ENCODE results near the gene CMC1. TPM values are rescaled to one million over a fixed set of nuclear protein-coding genes. Genes with fewer than 3 reads are reported as not detected.

Gene CMC1
- total RNA-seq, 1 donor from 2014 or later = 8.9 TPM

DNA sequence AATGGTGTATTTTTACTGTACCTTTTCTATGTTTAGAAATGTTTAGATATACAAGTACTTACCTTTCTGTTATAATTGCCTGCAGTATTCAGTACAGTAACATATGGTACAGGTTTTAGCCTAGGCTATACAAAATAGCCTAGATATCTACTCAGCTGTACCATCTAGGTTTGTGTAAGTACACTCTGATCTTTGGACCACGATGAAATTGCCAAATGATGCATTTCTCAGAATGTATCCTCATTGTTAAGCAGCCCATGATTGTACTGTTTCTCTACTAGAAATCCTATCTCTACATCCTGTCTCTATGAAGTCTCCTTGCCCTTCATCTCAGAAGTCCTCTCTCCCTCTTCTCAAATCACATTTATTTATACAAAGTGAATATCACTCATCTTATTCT is 74.3 kb downstream of the CMC1 start:
- no peak for DNase-seq (ENCODE audit: low spot score)
- H3K36me3 Mint-ChIP-seq (ENCODE audit: low read depth, unreplicated experiment) = no peaks in the 10 kb centered on the region
- no peak for TF ChIP-seq CTCF (IDR thresholded peaks at IDR 0.05; ENCODE audit: unreplicated experiment)
- no peaks in the 10 kb centered on the region for H3K4me1 Mint-ChIP-seq (ENCODE audit: unreplicated experiment)
- H3K9me3 Mint-ChIP-seq (ENCODE audit: unreplicated experiment) = no peaks in the 10 kb centered on the region
- no peak overlapping the region for H3K27ac Mint-ChIP-seq (ENCODE audit: unreplicated experiment)
- no peaks in the 10 kb centered on the region for H3K27me3 Mint-ChIP-seq (ENCODE audit: unreplicated experiment)
- H3K4me3 Mint-ChIP-seq (ENCODE audit: unreplicated experiment) = no peak overlapping the region

DNA sequence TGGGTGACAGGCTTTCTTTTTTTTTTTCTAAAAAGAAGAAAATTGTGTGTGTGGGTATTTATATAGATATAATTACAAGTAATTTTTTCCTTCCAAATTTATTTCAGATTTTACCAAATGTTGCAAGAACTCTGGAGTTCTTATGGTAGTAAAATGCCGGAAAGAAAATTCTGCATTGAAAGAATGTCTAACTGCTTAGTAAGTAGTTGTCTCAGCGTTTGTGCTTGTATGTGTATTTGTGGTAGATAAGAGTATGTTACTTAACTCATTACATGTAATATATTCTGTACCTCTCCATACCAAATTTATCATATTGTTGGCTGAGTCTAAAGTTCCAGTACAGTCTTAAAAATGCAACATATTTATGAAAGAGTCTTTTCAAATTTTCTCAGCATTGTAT is 74.8 kb downstream of the CMC1 start:
- Mint-ChIP-seq H3K36me3 (ENCODE audit: low read depth, unreplicated experiment) (no peaks in the 10 kb centered on the region), H3K4me3 (ENCODE audit: unreplicated experiment) (no peak overlapping the region), H3K27ac (ENCODE audit: unreplicated experiment) (no peak overlapping the region), H3K4me1 (ENCODE audit: unreplicated experiment) (no peaks in the 10 kb centered on the region), H3K9me3 (ENCODE audit: unreplicated experiment) (no peaks in the 10 kb centered on the region), H3K27me3 (ENCODE audit: unreplicated experiment) (no peaks in the 10 kb centered on the region)
- no peak for DNase-seq (ENCODE audit: low spot score)
- TF ChIP-seq CTCF (IDR thresholded peaks at IDR 0.05; ENCODE audit: unreplicated experiment) = no peak

DNA sequence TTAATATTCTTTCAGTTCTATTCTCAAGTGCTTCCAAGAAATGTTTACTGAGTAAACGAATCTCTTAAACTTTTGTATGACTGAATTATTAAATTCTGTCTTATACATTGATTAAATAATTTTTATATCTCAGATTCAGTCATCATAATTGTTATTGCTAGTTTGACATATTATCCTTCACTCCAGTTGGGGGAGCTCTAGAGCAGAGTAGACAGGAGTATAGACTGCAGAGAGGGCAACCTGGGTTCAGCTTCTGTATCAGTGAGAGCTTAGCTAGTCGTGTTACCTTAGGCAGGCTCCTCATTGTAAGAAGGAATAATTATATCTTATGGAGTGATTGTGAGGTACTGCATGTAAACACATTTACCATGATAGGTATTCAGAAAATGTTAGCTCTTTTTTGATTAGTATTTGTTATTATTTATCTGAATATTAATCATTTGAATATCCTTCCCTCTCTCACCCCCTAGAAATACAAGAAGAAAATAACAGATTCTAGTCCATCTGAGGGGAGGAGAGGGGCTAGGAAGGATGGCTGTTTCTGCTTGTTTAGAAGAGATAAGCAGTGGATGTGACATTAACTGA is 76.1 kb downstream of the CMC1 start:
- Mint-ChIP-seq H3K27me3 (ENCODE audit: unreplicated experiment) (no peaks in the 10 kb centered on the region), H3K4me3 (ENCODE audit: unreplicated experiment) (no peak overlapping the region), H3K4me1 (ENCODE audit: unreplicated experiment) (no peaks in the 10 kb centered on the region), H3K27ac (ENCODE audit: unreplicated experiment) (no peak overlapping the region), H3K9me3 (ENCODE audit: unreplicated experiment) (no peaks in the 10 kb centered on the region), H3K36me3 (ENCODE audit: low read depth, unreplicated experiment) (no peaks in the 10 kb centered on the region)
- peak; percentile 35 for DNase-seq (ENCODE audit: low spot score)
- TF ChIP-seq CTCF (IDR thresholded peaks at IDR 0.05; ENCODE audit: unreplicated experiment) = peak; percentile 57

- H3K4me1 Mint-ChIP-seq (ENCODE audit: unreplicated experiment) = no peaks in the 10 kb centered on the region
- H3K27ac Mint-ChIP-seq (ENCODE audit: unreplicated experiment) = no peak overlapping the region
- no peaks in the 10 kb centered on the region for H3K9me3 Mint-ChIP-seq (ENCODE audit: unreplicated experiment)
- TF ChIP-seq CTCF (IDR thresholded peaks at IDR 0.05; ENCODE audit: unreplicated experiment) = no peak
- H3K27me3 Mint-ChIP-seq (ENCODE audit: unreplicated experiment) = no peaks in the 10 kb centered on the region
- no peak overlapping the region for H3K4me3 Mint-ChIP-seq (ENCODE audit: unreplicated experiment)
- no peak for DNase-seq (ENCODE audit: low spot score)
- no peaks in the 10 kb centered on the region for H3K36me3 Mint-ChIP-seq (ENCODE audit: low read depth, unreplicated experiment)
Observed at GRCh38 chr3:28320981-28321380, 79.6 kb downstream of the CMC1 start.

DNA sequence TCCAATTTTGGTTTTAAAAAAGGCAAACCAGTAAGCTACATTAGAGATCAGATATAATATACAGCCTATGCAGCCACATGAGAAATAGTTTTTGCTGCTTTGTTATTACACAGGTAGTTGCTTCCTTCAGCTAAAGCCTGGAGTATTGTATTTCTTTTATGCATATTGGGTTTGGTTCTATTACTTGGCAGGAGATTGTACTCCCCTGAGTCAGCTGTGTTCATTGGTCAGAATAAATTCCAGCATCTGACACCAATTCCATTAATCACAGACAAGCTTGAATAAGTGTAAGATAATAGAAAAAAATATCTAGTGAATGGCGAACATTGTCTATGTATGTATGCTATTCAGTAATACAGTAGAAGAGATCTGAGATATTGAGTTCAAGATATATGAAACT is 81.0 kb downstream of the CMC1 start:
- H3K36me3 Mint-ChIP-seq (ENCODE audit: low read depth, unreplicated experiment) = no peaks in the 10 kb centered on the region
- no peak for DNase-seq (ENCODE audit: low spot score)
- no peak for TF ChIP-seq CTCF (IDR thresholded peaks at IDR 0.05; ENCODE audit: unreplicated experiment)
- H3K9me3 Mint-ChIP-seq (ENCODE audit: unreplicated experiment) = no peaks in the 10 kb centered on the region
- no peaks in the 10 kb centered on the region for H3K4me1 Mint-ChIP-seq (ENCODE audit: unreplicated experiment)
- H3K27ac Mint-ChIP-seq (ENCODE audit: unreplicated experiment) = no peak overlapping the region
- H3K4me3 Mint-ChIP-seq (ENCODE audit: unreplicated experiment) = no peak overlapping the region
- no peaks in the 10 kb centered on the region for H3K27me3 Mint-ChIP-seq (ENCODE audit: unreplicated experiment)
